ENCODE data around the gene NDFIP2. TPM values are rescaled to one million over a fixed set of nuclear protein-coding genes. Genes with fewer than 3 reads are reported as not detected.
A peak's percentile ranks its signal among the peaks of the same experiment; 100 is the strongest.

The NDFIP2 gene, protein sequence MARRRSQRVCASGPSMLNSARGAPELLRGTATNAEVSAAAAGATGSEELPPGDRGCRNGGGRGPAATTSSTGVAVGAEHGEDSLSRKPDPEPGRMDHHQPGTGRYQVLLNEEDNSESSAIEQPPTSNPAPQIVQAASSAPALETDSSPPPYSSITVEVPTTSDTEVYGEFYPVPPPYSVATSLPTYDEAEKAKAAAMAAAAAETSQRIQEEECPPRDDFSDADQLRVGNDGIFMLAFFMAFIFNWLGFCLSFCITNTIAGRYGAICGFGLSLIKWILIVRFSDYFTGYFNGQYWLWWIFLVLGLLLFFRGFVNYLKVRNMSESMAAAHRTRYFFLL
- 100 to 1,000 TPM in 1 of 2 donors, 10 to 100 TPM in 1; 84.2 to 130 TPM for total RNA-seq

DNA sequence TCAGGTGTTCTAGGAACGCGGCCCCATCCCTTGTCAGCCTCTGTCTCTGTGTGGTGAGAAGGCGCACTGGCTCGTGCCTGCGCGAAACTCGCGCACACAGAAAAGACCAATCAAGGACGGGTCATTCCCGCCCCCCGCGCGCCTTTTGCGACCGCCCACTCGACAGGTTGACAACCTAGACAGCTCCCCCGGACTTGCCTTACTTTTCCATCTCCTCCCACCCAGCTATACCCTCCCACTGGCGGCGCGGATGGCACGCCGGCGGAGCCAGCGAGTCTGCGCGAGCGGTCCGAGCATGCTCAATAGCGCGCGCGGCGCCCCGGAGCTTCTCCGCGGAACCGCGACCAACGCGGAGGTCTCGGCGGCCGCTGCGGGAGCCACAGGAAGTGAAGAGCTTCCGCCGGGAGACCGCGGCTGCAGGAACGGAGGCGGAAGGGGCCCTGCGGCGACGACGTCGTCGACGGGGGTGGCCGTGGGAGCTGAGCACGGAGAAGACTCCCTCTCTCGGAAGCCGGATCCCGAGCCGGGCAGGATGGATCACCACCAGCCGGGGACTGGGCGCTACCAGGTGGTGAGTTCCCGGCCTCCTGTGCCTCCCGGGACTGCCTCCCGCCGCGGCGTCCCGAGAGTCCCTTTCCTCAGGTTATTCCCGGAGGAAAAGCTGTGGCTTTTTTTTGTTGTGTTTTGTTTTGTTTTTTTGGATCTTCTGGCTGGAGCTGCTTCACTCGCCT is at the start of gene NDFIP2:
Gene NDFIP2 (plus strand): TSS at position 202 of the 731 bp plus-strand sequence. CDS start 49 bp downstream, at position 251.
- no peaks in the 10 kb centered on the region for H3K36me3 ChIP-seq
- peak within 1 kb of the TSS; percentile 84 to 98 for H3K9ac ChIP-seq (ENCODE audit: low read depth in 2 of 2, low read length in 2 of 2)
- H3K4me1 ChIP-seq, result no peaks in the 10 kb centered on the region
- H3K27me3 ChIP-seq, result no peaks in the 10 kb centered on the region
- H3K9me3 ChIP-seq, result no peaks in the 10 kb centered on the region
- intact Hi-C loops (cut with DNase I), result no loop called here
- peak; percentile 94 for DNase-seq
- peak within 1 kb of the TSS; percentile 67 for H3K4me3 ChIP-seq
- peak within 1 kb of the TSS; percentile 88 for H3K27ac ChIP-seq
- TF ChIP-seq, protein P1, sequence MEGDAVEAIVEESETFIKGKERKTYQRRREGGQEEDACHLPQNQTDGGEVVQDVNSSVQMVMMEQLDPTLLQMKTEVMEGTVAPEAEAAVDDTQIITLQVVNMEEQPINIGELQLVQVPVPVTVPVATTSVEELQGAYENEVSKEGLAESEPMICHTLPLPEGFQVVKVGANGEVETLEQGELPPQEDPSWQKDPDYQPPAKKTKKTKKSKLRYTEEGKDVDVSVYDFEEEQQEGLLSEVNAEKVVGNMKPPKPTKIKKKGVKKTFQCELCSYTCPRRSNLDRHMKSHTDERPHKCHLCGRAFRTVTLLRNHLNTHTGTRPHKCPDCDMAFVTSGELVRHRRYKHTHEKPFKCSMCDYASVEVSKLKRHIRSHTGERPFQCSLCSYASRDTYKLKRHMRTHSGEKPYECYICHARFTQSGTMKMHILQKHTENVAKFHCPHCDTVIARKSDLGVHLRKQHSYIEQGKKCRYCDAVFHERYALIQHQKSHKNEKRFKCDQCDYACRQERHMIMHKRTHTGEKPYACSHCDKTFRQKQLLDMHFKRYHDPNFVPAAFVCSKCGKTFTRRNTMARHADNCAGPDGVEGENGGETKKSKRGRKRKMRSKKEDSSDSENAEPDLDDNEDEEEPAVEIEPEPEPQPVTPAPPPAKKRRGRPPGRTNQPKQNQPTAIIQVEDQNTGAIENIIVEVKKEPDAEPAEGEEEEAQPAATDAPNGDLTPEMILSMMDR (IDR thresholded peaks at IDR 0.05), result no peak

DNA sequence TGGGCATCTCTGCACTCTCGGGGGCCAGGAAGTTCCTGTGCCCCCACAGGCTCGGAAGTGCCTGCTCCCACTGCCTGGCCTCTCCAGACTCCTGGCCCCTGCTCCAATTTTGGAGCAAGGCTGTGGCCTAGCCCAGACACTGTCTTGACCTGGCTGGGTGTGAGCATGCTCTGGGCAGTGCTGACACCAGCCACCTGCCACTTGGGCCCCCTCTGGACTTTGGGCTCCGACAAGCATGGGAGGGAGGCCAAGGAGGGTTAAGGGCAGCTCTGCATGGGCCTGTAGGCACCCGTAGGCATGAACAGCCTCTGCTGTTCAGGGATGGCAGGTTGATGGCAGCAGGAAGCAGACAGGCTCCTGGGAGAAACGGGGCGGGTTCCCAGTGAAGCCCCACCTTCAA is 48.9 kb upstream of the NDFIP2 start:
- H3K27ac ChIP-seq, result no peak overlapping the region
- no peaks in the 10 kb centered on the region for H3K9me3 ChIP-seq
- TF ChIP-seq, protein P1 (IDR thresholded peaks at IDR 0.05), result no peak
- no peak for DNase-seq
- H3K36me3 ChIP-seq, result no peaks in the 10 kb centered on the region
- H3K9ac ChIP-seq (ENCODE audit: low read depth in 2 of 2, low read length in 2 of 2), result no peak overlapping the region
- intact Hi-C loops (cut with DNase I), result no loop called here
- no peaks in the 10 kb centered on the region for H3K27me3 ChIP-seq
- no peak overlapping the region for H3K4me3 ChIP-seq
- no peaks in the 10 kb centered on the region for H3K4me1 ChIP-seq

DNA sequence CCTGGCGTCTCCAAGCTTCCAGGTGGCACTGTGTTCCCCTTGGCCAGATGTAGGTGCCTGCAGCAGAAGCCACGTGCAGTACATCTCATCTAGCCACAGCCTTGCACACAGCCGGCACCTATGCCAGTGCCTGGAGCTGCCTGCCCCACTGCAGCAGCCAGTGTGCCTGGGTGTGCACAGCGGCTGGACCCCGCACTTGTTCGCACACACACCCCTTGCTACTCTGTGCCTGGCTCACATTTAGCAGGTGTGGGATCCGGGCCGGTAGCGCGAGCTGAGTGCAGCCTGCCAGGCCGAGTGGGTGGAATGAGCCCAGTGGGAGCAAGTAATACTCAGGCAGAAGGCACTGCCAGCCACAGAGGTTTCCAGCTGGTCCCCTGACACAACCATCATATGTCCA is 48.0 kb upstream of the NDFIP2 start:
- no peaks in the 10 kb centered on the region for H3K9me3 ChIP-seq
- TF ChIP-seq, protein P1 (IDR thresholded peaks at IDR 0.05), result no peak
- no peak for DNase-seq
- no peaks in the 10 kb centered on the region for H3K27me3 ChIP-seq
- no peak overlapping the region for H3K4me3 ChIP-seq
- no peaks in the 10 kb centered on the region for H3K4me1 ChIP-seq
- no peak overlapping the region for H3K9ac ChIP-seq (ENCODE audit: low read depth in 2 of 2, low read length in 2 of 2)
- H3K27ac ChIP-seq, result no peak overlapping the region
- no peaks in the 10 kb centered on the region for H3K36me3 ChIP-seq
- intact Hi-C loops (cut with DNase I), result no loop called here

DNA sequence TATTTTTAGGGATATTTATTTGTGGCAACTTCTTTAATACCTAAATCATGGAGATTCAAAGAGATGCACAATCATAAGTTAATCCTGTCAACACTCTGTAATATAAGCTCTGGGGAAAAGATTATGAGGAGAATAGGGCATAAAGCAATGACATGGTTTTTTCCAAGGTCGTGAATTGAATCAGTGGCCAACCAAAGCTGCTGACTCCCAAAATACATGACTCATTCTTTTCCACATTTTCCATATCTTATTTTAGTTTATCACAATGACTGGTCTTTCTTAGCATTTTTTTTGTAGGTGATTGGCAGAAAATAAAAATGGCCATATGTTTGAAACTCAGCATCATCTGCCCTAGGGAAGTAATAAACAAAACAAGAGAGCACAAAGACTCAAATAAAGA is 46.4 kb upstream of the NDFIP2 start:
- H3K4me3 ChIP-seq, result no peak overlapping the region
- H3K27me3 ChIP-seq, result no peaks in the 10 kb centered on the region
- DNase-seq, result no peak
- no peaks in the 10 kb centered on the region for H3K4me1 ChIP-seq
- H3K36me3 ChIP-seq, result no peaks in the 10 kb centered on the region
- intact Hi-C loops (cut with DNase I), result no loop called here
- TF ChIP-seq, protein P1 (IDR thresholded peaks at IDR 0.05), result no peak
- H3K9ac ChIP-seq (ENCODE audit: low read depth in 2 of 2, low read length in 2 of 2), result no peak overlapping the region
- H3K9me3 ChIP-seq, result no peaks in the 10 kb centered on the region
- no peak overlapping the region for H3K27ac ChIP-seq

DNA sequence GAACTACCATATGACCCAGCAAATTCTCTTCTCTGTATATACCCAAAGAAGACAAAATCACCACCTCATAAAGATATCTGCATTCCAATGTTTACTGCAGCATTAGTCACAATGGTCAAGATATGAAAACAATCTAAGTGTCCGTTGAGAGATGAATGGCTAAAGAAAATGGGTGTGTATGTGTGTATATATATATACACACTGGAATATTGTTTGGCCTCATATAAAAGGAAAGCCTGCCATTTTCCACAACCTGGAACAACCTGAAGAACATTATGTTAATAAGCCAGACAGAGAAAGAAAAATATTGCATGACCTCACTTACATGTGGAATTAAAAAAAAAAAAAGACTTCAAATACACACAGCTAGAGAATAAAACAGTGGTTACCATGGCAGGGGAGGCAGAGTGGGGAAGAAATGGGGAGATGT is 45.4 kb upstream of the NDFIP2 start:
- H3K4me3 ChIP-seq, result no peak overlapping the region
- H3K9ac ChIP-seq (ENCODE audit: low read depth in 2 of 2, low read length in 2 of 2), result no peak overlapping the region
- H3K9me3 ChIP-seq, result no peaks in the 10 kb centered on the region
- H3K36me3 ChIP-seq, result no peaks in the 10 kb centered on the region
- H3K27ac ChIP-seq, result peak overlapping the region; percentile 68
- H3K27me3 ChIP-seq, result no peaks in the 10 kb centered on the region
- intact Hi-C loops (cut with DNase I), result no loop called here
- TF ChIP-seq, protein P1 (IDR thresholded peaks at IDR 0.05), result no peak
- DNase-seq, result no peak
- no peaks in the 10 kb centered on the region for H3K4me1 ChIP-seq
